Left ventricle myocardium inferior (tissue), 1 donor: ENCODE data around the gene AACS. TPM values are rescaled to one million over a fixed set of nuclear protein-coding genes. Genes with fewer than 3 reads are reported as not detected.
A peak's percentile ranks its signal among the peaks of the same experiment; 100 is the strongest.

ENCODE experiments used
- DNase-seq: peaks from one replicate; pipeline ENCODE4 v3.0.0-alpha.2; 2020
- H3K27ac ChIP-seq: fragments of 200-600 bp; replicated peaks from 2 replicates; pipeline ENCODE4 v1.8.0; 2021
- H3K27me3 ChIP-seq: fragments of 200-600 bp; 2 replicates; pipeline ENCODE4 v1.8.0; 2021; ENCODE audit warnings: low read depth
- H3K36me3 ChIP-seq: fragments of 200-600 bp; 2 replicates; pipeline ENCODE4 v1.8.0; 2021
- H3K4me1 ChIP-seq: fragments of 200-600 bp; 2 replicates; pipeline ENCODE4 v1.8.0; 2021
- H3K4me3 ChIP-seq: fragments of 200-600 bp; 2 replicates; pipeline ENCODE4 v1.8.0; 2021; ENCODE audit warnings: mild to moderate bottlenecking, moderate library complexity
- H3K9me3 ChIP-seq: fragments of 200-600 bp; replicated peaks from 2 replicates; pipeline ENCODE4 v1.8.0; 2021
- intact Hi-C: fragments of 100-400 bp; cut with micrococcal nuclease; formaldehyde crosslinking; loops from one replicate; pipeline ENCODE4 v1.11.0; 2022
- total RNA-seq: library from RNA; stranded (reverse); fragmentation: NEBNext Ultra II Directional; extraction: Animal tissue kit (Norgen Biotek cat#: 25700); gene quantifications from one replicate; pipeline ENCODE4 v1.2.1, GENCODE V29; 2021
- TF ChIP-seq, protein P1 (sequence below): fragments of 200-600 bp; IDR thresholded peaks from 2 replicates; pipeline ENCODE4 v1.8.0; 2021; ENCODE audit warnings: antibody characterized with exemption, mild to moderate bottlenecking, borderline replicate concordance
- donor health status: DM: no; HTN: yes; CAD: no; lungs with severe emphysema.

AACS gene
- total RNA-seq, 1 donor from 2014 or later, result 11.5 TPM

GRCh38 chr12:125169451-125169850, 104.2 kb downstream of the AACS start:
- TF ChIP-seq, protein P1, sequence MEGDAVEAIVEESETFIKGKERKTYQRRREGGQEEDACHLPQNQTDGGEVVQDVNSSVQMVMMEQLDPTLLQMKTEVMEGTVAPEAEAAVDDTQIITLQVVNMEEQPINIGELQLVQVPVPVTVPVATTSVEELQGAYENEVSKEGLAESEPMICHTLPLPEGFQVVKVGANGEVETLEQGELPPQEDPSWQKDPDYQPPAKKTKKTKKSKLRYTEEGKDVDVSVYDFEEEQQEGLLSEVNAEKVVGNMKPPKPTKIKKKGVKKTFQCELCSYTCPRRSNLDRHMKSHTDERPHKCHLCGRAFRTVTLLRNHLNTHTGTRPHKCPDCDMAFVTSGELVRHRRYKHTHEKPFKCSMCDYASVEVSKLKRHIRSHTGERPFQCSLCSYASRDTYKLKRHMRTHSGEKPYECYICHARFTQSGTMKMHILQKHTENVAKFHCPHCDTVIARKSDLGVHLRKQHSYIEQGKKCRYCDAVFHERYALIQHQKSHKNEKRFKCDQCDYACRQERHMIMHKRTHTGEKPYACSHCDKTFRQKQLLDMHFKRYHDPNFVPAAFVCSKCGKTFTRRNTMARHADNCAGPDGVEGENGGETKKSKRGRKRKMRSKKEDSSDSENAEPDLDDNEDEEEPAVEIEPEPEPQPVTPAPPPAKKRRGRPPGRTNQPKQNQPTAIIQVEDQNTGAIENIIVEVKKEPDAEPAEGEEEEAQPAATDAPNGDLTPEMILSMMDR, result no peak
- intact Hi-C loops, result no loop called here
- Histone ChIP-seq H3K4me1 (peaks cover 29% of the 10 kb centered on the region), H3K9me3 (no peaks in the 10 kb centered on the region), H3K27ac (peak overlapping the region; percentile 87), H3K36me3 (no peaks in the 10 kb centered on the region), H3K4me3 (no peak overlapping the region), H3K27me3 (no peaks in the 10 kb centered on the region)
- no peak for DNase-seq

- Histone ChIP-seq H3K27ac (peak overlapping the region; percentile 87), H3K9me3 (peaks cover 1% of the 10 kb centered on the region), H3K4me3 (no peak overlapping the region), H3K27me3 (no peaks in the 10 kb centered on the region), H3K36me3 (no peaks in the 10 kb centered on the region), H3K4me1 (peaks cover 29% of the 10 kb centered on the region)
- no peak for DNase-seq
- TF ChIP-seq, protein P1, result no peak
- intact Hi-C loops, result no loop called here
Measured at GRCh38 chr12:125169870-125170269, 104.6 kb downstream of the AACS start.

DNA sequence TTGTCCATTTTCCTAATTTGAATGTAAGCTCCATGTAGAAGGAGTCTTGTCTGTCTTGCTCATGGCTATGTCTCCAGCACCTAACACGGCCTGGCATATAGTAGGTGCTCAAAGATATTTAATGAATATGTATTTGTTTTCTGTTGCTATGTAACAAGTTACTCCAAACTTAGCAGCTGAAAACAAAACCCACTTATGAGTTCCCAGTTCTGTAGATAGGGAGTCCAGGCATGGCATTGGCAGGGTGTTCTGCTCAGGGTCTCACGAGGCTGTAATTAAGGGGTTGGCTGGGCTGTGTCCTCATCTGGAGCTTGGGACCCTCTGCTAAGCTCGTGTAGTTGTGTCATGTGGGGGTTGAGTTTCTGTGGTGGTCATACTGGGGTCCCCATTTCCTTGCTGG, 106.0 kb downstream of the AACS start:
- H3K36me3 ChIP-seq, result no peaks in the 10 kb centered on the region
- H3K27ac ChIP-seq, result peak overlapping the region; percentile 87
- intact Hi-C loops, result no loop called here
- TF ChIP-seq, protein P1, result no peak
- peaks cover 29% of the 10 kb centered on the region for H3K4me1 ChIP-seq
- DNase-seq, result no peak
- H3K9me3 ChIP-seq, result peaks cover 8% of the 10 kb centered on the region
- H3K4me3 ChIP-seq, result no peak overlapping the region
- H3K27me3 ChIP-seq, result no peaks in the 10 kb centered on the region

DNA sequence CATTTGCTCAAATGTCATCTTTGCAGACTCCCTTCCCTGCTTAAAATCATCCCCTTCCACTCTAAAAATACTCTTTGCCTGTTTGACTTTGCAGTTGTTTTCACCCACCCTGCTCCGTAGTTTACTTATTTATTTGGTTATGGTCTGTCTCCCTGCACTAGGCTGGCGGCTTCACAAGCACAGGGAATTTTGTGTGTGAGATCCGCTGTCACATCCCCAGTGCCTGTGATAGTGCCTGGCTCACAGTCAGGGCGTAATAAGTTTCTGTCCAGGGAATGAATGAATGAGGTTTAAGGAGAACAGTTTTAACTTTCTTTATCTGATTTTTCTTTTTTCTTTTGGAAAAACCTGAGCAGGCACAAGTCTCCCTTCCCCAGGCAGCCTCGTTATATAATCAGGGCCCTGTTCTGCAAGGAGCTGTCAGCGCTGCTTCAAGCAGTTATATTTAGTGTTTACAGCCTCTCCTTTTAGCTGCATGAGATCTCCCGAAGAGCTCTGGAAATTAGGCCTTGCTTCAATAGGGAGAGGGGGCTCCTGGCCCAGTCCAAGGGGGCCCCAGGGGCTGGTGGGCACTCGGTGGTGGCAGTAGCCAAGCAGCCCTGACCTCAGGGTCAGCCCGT, 107.1 kb downstream of the AACS start:
- Histone ChIP-seq H3K36me3 (no peaks in the 10 kb centered on the region), H3K9me3 (peaks cover 8% of the 10 kb centered on the region), H3K4me3 (no peak overlapping the region), H3K4me1 (peaks cover 29% of the 10 kb centered on the region), H3K27me3 (no peaks in the 10 kb centered on the region), H3K27ac (peak overlapping the region; percentile 87)
- TF ChIP-seq, protein P1, result no peak
- no peak for DNase-seq
- intact Hi-C loops, result no loop called here

- intact Hi-C loops, result no loop called here
Measured at GRCh38 chr12:125175576-125175975, 110.3 kb downstream of the AACS start.

More at GRCh38 chr12:125175576-125175975, 110.3 kb downstream of the AACS start:
- H3K9me3 ChIP-seq, result peaks cover 8% of the 10 kb centered on the region
- H3K36me3 ChIP-seq, result no peaks in the 10 kb centered on the region
- no peak overlapping the region for H3K27ac ChIP-seq
- peaks cover 27% of the 10 kb centered on the region for H3K4me1 ChIP-seq
- TF ChIP-seq, protein P1, result no peak
- H3K27me3 ChIP-seq, result peaks cover 6% of the 10 kb centered on the region
- H3K4me3 ChIP-seq, result no peak overlapping the region
- DNase-seq, result no peak
